ENCODE results near the gene OXCT1. TPM values are rescaled to one million over a fixed set of nuclear protein-coding genes. Genes with fewer than 3 reads are reported as not detected.

The OXCT1 gene
- total and polyA plus RNA-seq, 9 of the 15 experiments (the other 6 are each of a cell fraction or from before 2014, with no cell fraction given), result 24.7 to 61.2 (median 41.9) TPM

DNA sequence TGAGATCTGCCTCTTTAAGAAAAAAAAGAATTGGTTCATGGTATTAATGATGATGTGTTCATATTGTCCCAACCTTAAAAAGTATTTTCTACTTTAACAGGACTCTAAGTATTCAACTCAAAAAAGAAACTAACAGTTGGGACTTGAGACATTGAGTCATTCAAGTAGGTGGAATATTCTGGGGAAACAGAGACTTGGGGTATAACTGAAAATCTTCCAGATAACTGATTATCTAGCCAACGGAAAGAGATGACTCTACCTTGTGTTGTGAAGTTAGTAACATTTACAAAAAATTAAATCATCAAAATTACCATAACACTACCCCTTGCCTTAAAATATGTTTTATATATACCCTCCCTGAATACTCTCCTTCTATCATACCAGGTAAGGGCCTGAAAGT is 19.1 kb downstream of the OXCT1 start:
- DNase-seq (ENCODE audit: extremely low read depth in 1 of 4, low spot score in 3 of 4) (no peak), FAIRE-seq (no peak), ATAC-seq (no peak)
- WGBS (ENCODE audit: insufficient coverage, low coverage, missing lambda C conversion rate), result 29% methylated on average over 1 of the region's 1 CpG
- peaks cover 63% of the 10 kb centered on the region for H3K36me3 ChIP-seq (ENCODE audit: control insufficient read depth, insufficient read depth, low read length)
- POLR2A ChIA-PET, result no interaction called here
- no peaks in the 10 kb centered on the region for H3K9me1 ChIP-seq (ENCODE audit: control insufficient read depth, insufficient read depth, low read length)
- no peak overlapping the region for H3K4me2 ChIP-seq (ENCODE audit: insufficient read depth, low read length)
- in situ Hi-C loops (cut with MboI), result loop anchor here (25.0 kb wide), 2 partner anchors 736 to 911 kb away; partner anchors contain the start of gene CCDC152
- H3K27me3 ChIP-seq (ENCODE audit: control insufficient read depth in 2 of 2, insufficient read depth in 2 of 2, low read length in 2 of 2), result no peaks in the 10 kb centered on the region; a peak in 1 of 5 replicates
- H2AFZ ChIP-seq (ENCODE audit: low read depth, low read length), result no peak overlapping the region
- H3K79me2 ChIP-seq (ENCODE audit: control insufficient read depth, insufficient read depth, low read length), result no peaks in the 10 kb centered on the region
- no peaks in the 10 kb centered on the region; a peak in 1 of 5 replicates for H3K4me1 ChIP-seq (replicated peaks in 1 of 2; ENCODE audit: control insufficient read depth in 2 of 2, insufficient read depth in 2 of 2, low read length in 2 of 2)
- H3K9me3 ChIP-seq (replicated peaks; ENCODE audit: control insufficient read depth, insufficient read depth, low read depth, low read length), result peaks cover 5% of the 10 kb centered on the region
- CTCF ChIA-PET (ENCODE audit: low intra/inter-chr PET ratio), result no interaction called here
- no peak overlapping the region for H3K9ac ChIP-seq (ENCODE audit: insufficient read depth in 1 of 2, low read depth in 2 of 2, low read length in 2 of 2)
- no peak overlapping the region for H3K27ac ChIP-seq (ENCODE audit: extremely low read depth, low read depth, low read length)
- BruUV-seq (replicated peaks), result no TSS peak
- no peak overlapping the region for H3K4me3 ChIP-seq
- H4K20me1 ChIP-seq (replicated peaks; ENCODE audit: control insufficient read depth, insufficient read depth, low read length), result no peaks in the 10 kb centered on the region
- intact Hi-C loops (cut with micrococcal nuclease), result loop anchor here (10.0 kb wide), 2 partner anchors 734 to 804 kb away; no protein-coding TSS in a partner anchor
- no peak for TF ChIP-seq HMG20B (CRISPR knock-in tag; IDR thresholded peaks at IDR 0.05)
- TF ChIP-seq, protein P1, sequence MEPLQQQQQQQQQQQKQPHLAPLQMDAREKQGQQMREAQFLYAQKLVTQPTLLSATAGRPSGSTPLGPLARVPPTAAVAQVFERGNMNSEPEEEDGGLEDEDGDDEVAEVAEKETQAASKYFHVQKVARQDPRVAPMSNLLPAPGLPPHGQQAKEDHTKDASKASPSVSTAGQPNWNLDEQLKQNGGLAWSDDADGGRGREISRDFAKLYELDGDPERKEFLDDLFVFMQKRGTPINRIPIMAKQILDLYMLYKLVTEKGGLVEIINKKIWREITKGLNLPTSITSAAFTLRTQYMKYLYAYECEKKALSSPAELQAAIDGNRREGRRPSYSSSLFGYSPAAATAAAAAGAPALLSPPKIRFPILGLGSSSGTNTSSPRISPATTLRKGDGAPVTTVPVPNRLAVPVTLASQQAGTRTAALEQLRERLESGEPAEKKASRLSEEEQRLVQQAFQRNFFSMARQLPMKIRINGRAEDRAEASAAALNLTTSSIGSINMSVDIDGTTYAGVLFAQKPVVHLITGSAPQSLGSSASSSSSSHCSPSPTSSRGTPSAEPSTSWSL (CRISPR knock-in tag; IDR thresholded peaks at IDR 0.05; ENCODE audit: borderline replicate concordance), result no peak
- no peak for TF ChIP-seq ZNF583 (CRISPR knock-in tag; IDR thresholded peaks at IDR 0.05)
- no peak for TF ChIP-seq ZBTB1 (CRISPR knock-in tag; IDR thresholded peaks at IDR 0.05; ENCODE audit: borderline replicate concordance, low read depth)
- TF ChIP-seq MED1 (CRISPR knock-in tag; IDR thresholded peaks at IDR 0.05; ENCODE audit: borderline replicate concordance), result no peak
- TF ChIP-seq, protein P2, sequence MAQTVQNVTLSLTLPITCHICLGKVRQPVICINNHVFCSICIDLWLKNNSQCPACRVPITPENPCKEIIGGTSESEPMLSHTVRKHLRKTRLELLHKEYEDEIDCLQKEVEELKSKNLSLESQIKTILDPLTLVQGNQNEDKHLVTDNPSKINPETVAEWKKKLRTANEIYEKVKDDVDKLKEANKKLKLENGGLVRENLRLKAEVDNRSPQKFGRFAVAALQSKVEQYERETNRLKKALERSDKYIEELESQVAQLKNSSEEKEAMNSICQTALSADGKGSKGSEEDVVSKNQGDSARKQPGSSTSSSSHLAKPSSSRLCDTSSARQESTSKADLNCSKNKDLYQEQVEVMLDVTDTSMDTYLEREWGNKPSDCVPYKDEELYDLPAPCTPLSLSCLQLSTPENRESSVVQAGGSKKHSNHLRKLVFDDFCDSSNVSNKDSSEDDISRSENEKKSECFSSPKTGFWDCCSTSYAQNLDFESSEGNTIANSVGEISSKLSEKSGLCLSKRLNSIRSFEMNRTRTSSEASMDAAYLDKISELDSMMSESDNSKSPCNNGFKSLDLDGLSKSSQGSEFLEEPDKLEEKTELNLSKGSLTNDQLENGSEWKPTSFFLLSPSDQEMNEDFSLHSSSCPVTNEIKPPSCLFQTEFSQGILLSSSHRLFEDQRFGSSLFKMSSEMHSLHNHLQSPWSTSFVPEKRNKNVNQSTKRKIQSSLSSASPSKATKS (CRISPR knock-in tag; IDR thresholded peaks at IDR 0.05), result no peak
- TF ChIP-seq, protein P3, sequence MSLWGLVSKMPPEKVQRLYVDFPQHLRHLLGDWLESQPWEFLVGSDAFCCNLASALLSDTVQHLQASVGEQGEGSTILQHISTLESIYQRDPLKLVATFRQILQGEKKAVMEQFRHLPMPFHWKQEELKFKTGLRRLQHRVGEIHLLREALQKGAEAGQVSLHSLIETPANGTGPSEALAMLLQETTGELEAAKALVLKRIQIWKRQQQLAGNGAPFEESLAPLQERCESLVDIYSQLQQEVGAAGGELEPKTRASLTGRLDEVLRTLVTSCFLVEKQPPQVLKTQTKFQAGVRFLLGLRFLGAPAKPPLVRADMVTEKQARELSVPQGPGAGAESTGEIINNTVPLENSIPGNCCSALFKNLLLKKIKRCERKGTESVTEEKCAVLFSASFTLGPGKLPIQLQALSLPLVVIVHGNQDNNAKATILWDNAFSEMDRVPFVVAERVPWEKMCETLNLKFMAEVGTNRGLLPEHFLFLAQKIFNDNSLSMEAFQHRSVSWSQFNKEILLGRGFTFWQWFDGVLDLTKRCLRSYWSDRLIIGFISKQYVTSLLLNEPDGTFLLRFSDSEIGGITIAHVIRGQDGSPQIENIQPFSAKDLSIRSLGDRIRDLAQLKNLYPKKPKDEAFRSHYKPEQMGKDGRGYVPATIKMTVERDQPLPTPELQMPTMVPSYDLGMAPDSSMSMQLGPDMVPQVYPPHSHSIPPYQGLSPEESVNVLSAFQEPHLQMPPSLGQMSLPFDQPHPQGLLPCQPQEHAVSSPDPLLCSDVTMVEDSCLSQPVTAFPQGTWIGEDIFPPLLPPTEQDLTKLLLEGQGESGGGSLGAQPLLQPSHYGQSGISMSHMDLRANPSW (CRISPR knock-in tag; IDR thresholded peaks at IDR 0.05), result no peak
- no peak for TF ChIP-seq FOXK2 (conservative IDR thresholded peaks at IDR 0.05 in 1 of 2, IDR thresholded peaks at IDR 0.05 in 1 of 2; ENCODE audit: low read depth in 2 of 2)
- no peak for TF ChIP-seq HOXB6 (CRISPR knock-in tag; IDR thresholded peaks at IDR 0.05; ENCODE audit: borderline replicate concordance)
- TF ChIP-seq, protein P4, sequence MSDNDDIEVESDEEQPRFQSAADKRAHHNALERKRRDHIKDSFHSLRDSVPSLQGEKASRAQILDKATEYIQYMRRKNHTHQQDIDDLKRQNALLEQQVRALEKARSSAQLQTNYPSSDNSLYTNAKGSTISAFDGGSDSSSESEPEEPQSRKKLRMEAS (CRISPR knock-in tag; IDR thresholded peaks at IDR 0.05), result no peak
- no peak for TF ChIP-seq ZNF586 (CRISPR knock-in tag; conservative IDR thresholded peaks at IDR 0.05)
- no peak for TF ChIP-seq NRF1 (conservative IDR thresholded peaks at IDR 0.05 in 1 of 2, IDR thresholded peaks at IDR 0.05 in 1 of 2)
- TF ChIP-seq CAMTA2 (CRISPR knock-in tag; conservative IDR thresholded peaks at IDR 0.05), result no peak
- TF ChIP-seq ZNF644 (tag; IDR thresholded peaks at IDR 0.05; ENCODE audit: low read depth), result no peak
- no peak for TF ChIP-seq ESRRA (IDR thresholded peaks at IDR 0.05; ENCODE audit: borderline replicate concordance, low read depth)

All from K562 (cell line).